HG03520 (cell line): ENCODE measurements around the gene IL6R.

Source experiments
- ATAC-seq: cut with Tn5 transposase; IDR thresholded peaks from one replicate; pipeline ENCODE4 v1.9.1; 2021; ENCODE audit warnings: mild to moderate bottlenecking, moderate library complexity; ENCODE audit not compliant: unreplicated experiment

IL6R gene

GRCh38 chr1:154423988-154424326 lies 18.8 kb downstream of the IL6R start:
- ATAC-seq = no peak

- no peak for ATAC-seq
These were observed 20.0 kb downstream of the IL6R start for GRCh38 chr1:154425172-154425571.

GRCh38 chr1:154427173-154428139 lies 22.3 kb downstream of the IL6R start:
- no peak for ATAC-seq

GRCh38 chr1:154429118-154429517 lies 24.0 kb downstream of the IL6R start:
- no peak for ATAC-seq

GRCh38 chr1:154429841-154430611 lies 24.9 kb downstream of the IL6R start:
- no peak for ATAC-seq

- no peak for ATAC-seq
These were observed 25.8 kb downstream of the IL6R start for GRCh38 chr1:154430903-154431302.

- no peak for ATAC-seq
These were observed 26.6 kb downstream of the IL6R start for GRCh38 chr1:154431586-154432373.

GRCh38 chr1:154433161-154433764 lies 28.1 kb downstream of the IL6R start:
- no peak for ATAC-seq

GRCh38 chr1:154434346-154435085 lies 29.4 kb downstream of the IL6R start:
- ATAC-seq = no peak

- no peak for ATAC-seq
These were observed 30.6 kb downstream of the IL6R start for GRCh38 chr1:154435599-154436200.

GRCh38 chr1:154436433-154436832 lies 31.3 kb downstream of the IL6R start:
- ATAC-seq = no peak

GRCh38 chr1:154440036-154440804 lies 35.1 kb downstream of the IL6R start:
- ATAC-seq = no peak

GRCh38 chr1:154441241-154441888 lies 36.2 kb downstream of the IL6R start:
- ATAC-seq = no peak

GRCh38 chr1:154442006-154442740 lies 37.0 kb downstream of the IL6R start:
- ATAC-seq = no peak

- no peak for ATAC-seq
These were observed 38.3 kb downstream of the IL6R start for GRCh38 chr1:154443274-154444013.

GRCh38 chr1:154445040-154445472 lies 39.9 kb downstream of the IL6R start:
- ATAC-seq = no peak

- no peak for ATAC-seq
These were observed 41.1 kb downstream of the IL6R start for GRCh38 chr1:154446292-154446691.
